HepG2 (cell line): ENCODE results near the gene PKP4. TPM values are rescaled to one million over a fixed set of nuclear protein-coding genes. Genes with fewer than 3 reads are reported as not detected.

Source experiments
- CHD2 ChIP-seq: IDR thresholded peaks from 2 replicates; pipeline ENCODE4 v1.6.1; 2011; ENCODE audit warnings: low read depth, low read length, improper control_type of control experiment
- RARA ChIP-seq: IDR thresholded peaks from 2 replicates; pipeline ENCODE4 v1.6.1; 2016; ENCODE audit warnings: missing genetic modification reagents, missing compliant biosample characterization
- polyA plus RNA-seq, 8 experiments: library from polyadenylated mRNA; depleted of rRNA in 3 of 8; stranded (reverse) in 7 of 8; unstranded in 1 of 8; fragments of >200 nt; fragmentation: Illumina TruSeq in 4 of 8; extraction: Trizol in 4 of 8; gene quantifications; 2 replicates each; pipeline versions ENCODE4 v1.2.1 to v1.2.3, GENCODE V29; 2011 to 2016; ENCODE audit warnings: low read depth in 4 of 8, missing spikeins in 1 of 8, mixed read lengths in 1 of 8; ENCODE audit not compliant: insufficient read depth in 1 of 8
- total RNA-seq, 5 experiments: library from RNA; depleted of rRNA; stranded (reverse); fragments of >200 nt; fragmentation: Illumina TruSeq; extraction: Trizol; gene quantifications; 2 replicates each; pipeline ENCODE4 v1.2.3, GENCODE V29; 2016; ENCODE audit warnings: low read depth in 1 of 5
- TF ChIP-seq, protein P1 (sequence below): sonication (generic); formaldehyde crosslinking; IDR thresholded peaks from 2 replicates; pipeline ENCODE4 v1.5.0; 2020; ENCODE audit warnings: mild to moderate bottlenecking, missing genetic modification reagents, borderline replicate concordance
- TF ChIP-seq, protein P2 (sequence below): sonication (generic); formaldehyde crosslinking; IDR thresholded peaks from 2 replicates; pipeline ENCODE4 v1.4.0; 2020; ENCODE audit warnings: missing genetic modification reagents, borderline replicate concordance
- TF ChIP-seq, protein P3 (sequence below): sonication (generic); formaldehyde crosslinking; IDR thresholded peaks from 2 replicates; pipeline ENCODE4 v1.5.1; 2020; ENCODE audit warnings: mild to moderate bottlenecking, missing genetic modification reagents, moderate library complexity
- TF ChIP-seq, protein P4 (sequence below): IDR thresholded peaks from 2 replicates; pipeline ENCODE4 v1.6.1; 2016; ENCODE audit warnings: low read depth, control low read depth

Gene PKP4
- total and polyA plus RNA-seq, 2 of the 13 experiments (the other 11 are each of a cell fraction or from before 2014, with no cell fraction given) = 80.9 to 90.5 TPM

DNA sequence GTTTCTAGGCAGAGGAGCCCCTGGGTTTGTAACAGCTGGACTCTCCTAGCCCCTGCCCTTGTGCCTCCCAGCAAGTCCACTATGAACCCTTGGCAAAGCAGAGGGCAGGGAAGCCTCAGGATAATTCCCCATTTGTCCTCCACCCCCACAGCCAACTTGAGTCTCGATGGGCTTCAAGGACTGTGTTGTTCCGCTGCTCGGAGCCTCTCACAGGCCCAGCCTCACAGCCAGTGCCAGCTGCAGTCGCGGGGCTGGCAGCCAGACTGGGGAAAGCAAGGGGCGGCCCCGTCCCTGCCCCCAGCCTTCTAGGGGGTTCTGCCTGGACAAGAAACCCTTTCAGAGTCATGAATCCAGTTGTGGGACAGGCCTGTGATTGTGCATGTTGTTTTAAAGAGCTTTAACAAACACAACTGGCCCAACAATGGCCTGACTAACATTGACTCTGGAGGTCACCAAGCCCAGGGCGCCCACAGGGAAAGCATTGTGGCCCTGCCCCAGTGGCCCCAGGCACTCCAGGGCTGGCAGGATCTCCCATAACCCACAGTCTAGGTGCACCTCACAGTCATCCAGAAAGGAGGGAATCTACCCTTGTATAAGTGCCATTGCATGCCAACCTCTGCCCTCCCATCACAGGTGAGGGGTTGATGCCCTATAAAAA is 266.6 kb downstream of the PKP4 start (continued):
- TF ChIP-seq, protein P1, sequence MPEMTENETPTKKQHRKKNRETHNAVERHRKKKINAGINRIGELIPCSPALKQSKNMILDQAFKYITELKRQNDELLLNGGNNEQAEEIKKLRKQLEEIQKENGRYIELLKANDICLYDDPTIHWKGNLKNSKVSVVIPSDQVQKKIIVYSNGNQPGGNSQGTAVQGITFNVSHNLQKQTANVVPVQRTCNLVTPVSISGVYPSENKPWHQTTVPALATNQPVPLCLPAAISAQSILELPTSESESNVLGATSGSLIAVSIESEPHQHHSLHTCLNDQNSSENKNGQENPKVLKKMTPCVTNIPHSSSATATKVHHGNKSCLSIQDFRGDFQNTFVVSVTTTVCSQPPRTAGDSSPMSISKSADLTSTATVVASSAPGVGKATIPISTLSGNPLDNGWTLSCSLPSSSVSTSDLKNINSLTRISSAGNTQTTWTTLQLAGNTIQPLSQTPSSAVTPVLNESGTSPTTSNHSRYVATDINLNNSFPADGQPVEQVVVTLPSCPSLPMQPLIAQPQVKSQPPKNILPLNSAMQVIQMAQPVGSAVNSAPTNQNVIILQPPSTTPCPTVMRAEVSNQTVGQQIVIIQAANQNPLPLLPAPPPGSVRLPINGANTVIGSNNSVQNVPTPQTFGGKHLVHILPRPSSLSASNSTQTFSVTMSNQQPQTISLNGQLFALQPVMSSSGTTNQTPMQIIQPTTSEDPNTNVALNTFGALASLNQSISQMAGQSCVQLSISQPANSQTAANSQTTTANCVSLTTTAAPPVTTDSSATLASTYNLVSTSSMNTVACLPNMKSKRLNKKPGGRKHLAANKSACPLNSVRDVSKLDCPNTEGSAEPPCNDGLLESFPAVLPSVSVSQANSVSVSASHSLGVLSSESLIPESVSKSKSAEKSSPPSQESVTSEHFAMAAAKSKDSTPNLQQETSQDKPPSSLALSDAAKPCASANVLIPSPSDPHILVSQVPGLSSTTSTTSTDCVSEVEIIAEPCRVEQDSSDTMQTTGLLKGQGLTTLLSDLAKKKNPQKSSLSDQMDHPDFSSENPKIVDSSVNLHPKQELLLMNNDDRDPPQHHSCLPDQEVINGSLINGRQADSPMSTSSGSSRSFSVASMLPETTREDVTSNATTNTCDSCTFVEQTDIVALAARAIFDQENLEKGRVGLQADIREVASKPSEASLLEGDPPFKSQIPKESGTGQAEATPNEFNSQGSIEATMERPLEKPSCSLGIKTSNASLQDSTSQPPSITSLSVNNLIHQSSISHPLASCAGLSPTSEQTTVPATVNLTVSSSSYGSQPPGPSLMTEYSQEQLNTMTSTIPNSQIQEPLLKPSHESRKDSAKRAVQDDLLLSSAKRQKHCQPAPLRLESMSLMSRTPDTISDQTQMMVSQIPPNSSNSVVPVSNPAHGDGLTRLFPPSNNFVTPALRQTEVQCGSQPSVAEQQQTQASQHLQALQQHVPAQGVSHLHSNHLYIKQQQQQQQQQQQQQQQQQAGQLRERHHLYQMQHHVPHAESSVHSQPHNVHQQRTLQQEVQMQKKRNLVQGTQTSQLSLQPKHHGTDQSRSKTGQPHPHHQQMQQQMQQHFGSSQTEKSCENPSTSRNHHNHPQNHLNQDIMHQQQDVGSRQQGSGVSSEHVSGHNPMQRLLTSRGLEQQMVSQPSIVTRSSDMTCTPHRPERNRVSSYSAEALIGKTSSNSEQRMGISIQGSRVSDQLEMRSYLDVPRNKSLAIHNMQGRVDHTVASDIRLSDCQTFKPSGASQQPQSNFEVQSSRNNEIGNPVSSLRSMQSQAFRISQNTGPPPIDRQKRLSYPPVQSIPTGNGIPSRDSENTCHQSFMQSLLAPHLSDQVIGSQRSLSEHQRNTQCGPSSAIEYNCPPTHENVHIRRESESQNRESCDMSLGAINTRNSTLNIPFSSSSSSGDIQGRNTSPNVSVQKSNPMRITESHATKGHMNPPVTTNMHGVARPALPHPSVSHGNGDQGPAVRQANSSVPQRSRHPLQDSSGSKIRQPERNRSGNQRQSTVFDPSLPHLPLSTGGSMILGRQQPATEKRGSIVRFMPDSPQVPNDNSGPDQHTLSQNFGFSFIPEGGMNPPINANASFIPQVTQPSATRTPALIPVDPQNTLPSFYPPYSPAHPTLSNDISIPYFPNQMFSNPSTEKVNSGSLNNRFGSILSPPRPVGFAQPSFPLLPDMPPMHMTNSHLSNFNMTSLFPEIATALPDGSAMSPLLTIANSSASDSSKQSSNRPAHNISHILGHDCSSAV (CRISPR knock-in tag) = no peak
- TF ChIP-seq, protein P2, sequence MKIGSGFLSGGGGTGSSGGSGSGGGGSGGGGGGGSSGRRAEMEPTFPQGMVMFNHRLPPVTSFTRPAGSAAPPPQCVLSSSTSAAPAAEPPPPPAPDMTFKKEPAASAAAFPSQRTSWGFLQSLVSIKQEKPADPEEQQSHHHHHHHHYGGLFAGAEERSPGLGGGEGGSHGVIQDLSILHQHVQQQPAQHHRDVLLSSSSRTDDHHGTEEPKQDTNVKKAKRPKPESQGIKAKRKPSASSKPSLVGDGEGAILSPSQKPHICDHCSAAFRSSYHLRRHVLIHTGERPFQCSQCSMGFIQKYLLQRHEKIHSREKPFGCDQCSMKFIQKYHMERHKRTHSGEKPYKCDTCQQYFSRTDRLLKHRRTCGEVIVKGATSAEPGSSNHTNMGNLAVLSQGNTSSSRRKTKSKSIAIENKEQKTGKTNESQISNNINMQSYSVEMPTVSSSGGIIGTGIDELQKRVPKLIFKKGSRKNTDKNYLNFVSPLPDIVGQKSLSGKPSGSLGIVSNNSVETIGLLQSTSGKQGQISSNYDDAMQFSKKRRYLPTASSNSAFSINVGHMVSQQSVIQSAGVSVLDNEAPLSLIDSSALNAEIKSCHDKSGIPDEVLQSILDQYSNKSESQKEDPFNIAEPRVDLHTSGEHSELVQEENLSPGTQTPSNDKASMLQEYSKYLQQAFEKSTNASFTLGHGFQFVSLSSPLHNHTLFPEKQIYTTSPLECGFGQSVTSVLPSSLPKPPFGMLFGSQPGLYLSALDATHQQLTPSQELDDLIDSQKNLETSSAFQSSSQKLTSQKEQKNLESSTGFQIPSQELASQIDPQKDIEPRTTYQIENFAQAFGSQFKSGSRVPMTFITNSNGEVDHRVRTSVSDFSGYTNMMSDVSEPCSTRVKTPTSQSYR (CRISPR knock-in tag) = 0 out of 2 replicates have a peak, but pooled peaks have one; percentile 11
- 0 out of 2 replicates have a peak, but pooled peaks have one; percentile 35 for TF ChIP-seq RARA
- TF ChIP-seq, protein P3, sequence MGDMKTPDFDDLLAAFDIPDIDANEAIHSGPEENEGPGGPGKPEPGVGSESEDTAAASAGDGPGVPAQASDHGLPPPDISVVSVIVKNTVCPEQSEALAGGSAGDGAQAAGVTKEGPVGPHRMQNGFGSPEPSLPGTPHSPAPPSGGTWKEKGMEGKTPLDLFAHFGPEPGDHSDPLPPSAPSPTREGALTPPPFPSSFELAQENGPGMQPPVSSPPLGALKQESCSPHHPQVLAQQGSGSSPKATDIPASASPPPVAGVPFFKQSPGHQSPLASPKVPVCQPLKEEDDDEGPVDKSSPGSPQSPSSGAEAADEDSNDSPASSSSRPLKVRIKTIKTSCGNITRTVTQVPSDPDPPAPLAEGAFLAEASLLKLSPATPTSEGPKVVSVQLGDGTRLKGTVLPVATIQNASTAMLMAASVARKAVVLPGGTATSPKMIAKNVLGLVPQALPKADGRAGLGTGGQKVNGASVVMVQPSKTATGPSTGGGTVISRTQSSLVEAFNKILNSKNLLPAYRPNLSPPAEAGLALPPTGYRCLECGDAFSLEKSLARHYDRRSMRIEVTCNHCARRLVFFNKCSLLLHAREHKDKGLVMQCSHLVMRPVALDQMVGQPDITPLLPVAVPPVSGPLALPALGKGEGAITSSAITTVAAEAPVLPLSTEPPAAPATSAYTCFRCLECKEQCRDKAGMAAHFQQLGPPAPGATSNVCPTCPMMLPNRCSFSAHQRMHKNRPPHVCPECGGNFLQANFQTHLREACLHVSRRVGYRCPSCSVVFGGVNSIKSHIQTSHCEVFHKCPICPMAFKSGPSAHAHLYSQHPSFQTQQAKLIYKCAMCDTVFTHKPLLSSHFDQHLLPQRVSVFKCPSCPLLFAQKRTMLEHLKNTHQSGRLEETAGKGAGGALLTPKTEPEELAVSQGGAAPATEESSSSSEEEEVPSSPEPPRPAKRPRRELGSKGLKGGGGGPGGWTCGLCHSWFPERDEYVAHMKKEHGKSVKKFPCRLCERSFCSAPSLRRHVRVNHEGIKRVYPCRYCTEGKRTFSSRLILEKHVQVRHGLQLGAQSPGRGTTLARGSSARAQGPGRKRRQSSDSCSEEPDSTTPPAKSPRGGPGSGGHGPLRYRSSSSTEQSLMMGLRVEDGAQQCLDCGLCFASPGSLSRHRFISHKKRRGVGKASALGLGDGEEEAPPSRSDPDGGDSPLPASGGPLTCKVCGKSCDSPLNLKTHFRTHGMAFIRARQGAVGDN (CRISPR knock-in tag) = peak; percentile 33; the same call in 1 of the 2 replicates
- TF ChIP-seq CHD2 = no peak
- TF ChIP-seq, protein P4, sequence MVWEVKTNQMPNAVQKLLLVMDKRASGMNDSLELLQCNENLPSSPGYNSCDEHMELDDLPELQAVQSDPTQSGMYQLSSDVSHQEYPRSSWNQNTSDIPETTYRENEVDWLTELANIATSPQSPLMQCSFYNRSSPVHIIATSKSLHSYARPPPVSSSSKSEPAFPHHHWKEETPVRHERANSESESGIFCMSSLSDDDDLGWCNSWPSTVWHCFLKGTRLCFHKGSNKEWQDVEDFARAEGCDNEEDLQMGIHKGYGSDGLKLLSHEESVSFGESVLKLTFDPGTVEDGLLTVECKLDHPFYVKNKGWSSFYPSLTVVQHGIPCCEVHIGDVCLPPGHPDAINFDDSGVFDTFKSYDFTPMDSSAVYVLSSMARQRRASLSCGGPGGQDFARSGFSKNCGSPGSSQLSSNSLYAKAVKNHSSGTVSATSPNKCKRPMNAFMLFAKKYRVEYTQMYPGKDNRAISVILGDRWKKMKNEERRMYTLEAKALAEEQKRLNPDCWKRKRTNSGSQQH (CRISPR knock-in tag) = no peak
